ENCODE results near the gene DGCR8. TPM values are rescaled to one million over a fixed set of nuclear protein-coding genes. Genes with fewer than 3 reads are reported as not detected.
A peak's percentile ranks its signal among the peaks of the same experiment; 100 is the strongest.

The DGCR8 gene
- total and polyA plus RNA-seq, 2 of the 4 experiments (the other 2 are of a cell fraction): 16.7 to 25.3 TPM

DNA sequence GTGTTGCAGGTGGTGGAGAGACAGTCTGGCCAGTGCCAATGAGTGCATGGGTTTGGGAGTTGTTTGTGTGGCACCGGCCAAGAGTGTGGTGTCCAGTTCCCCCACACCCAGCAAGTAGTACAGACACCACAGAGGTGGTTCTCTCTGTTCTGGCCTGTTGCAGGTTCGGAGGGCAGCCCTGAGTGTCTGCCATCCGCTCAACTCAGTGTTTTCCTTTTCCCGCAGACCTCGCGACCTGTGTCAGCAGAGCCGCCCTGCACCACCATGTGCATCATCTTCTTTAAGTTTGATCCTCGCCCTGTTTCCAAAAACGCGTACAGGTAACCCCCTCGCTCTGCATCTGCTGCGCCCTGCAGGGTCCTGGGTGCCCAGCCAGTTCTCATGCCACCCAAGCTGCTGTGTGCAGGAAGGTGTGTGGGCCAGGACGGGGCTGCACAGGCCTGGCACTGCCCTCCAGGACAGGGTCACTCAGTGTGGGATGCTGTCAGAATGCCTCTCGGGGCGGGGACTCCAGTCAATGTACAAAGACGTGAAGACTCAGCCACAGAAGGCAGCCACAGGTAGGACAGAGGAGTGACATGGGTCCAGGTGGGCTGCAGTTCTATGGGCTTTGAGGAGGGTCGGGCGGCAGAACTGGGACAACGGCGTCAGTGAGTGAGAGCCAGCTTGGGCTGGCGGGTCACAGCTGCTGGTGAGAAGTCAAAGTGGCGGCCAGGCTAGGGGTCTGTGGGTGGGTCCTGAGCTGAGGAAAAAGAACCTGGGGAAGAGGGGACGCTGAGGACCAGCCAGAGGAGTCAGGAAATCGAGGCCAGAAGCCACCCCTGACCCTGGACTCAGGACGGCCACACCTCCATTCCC is 43.3 kb upstream of the DGCR8 start:
- peak overlapping the region; percentile 19 for H2AFZ ChIP-seq (replicated peaks; ENCODE audit: low read length, poor library complexity)
- in situ Hi-C loops (cut with MboI; ENCODE audit: low sequenced_read_pairs): no loop called here
- no peak for TF ChIP-seq RCOR1 (IDR thresholded peaks at IDR 0.05; ENCODE audit: insufficient replicate concordance, low read length)
- TF ChIP-seq CTCF (conservative IDR thresholded peaks at IDR 0.05; ENCODE audit: low read depth, low read length): no peak
- TF ChIP-seq, protein P1, sequence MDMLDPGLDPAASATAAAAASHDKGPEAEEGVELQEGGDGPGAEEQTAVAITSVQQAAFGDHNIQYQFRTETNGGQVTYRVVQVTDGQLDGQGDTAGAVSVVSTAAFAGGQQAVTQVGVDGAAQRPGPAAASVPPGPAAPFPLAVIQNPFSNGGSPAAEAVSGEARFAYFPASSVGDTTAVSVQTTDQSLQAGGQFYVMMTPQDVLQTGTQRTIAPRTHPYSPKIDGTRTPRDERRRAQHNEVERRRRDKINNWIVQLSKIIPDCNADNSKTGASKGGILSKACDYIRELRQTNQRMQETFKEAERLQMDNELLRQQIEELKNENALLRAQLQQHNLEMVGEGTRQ (IDR thresholded peaks at IDR 0.05; ENCODE audit: low read depth, low read length): no peak
- H2BK15ac ChIP-seq (ENCODE audit: low read depth, low read length): no peak overlapping the region
- no peak overlapping the region for H3K23ac ChIP-seq (ENCODE audit: low read depth, low read length)
- H4K8ac ChIP-seq (ENCODE audit: low read depth in 2 of 2, low read length in 2 of 2): no peak overlapping the region
- no peak overlapping the region for H2BK5ac ChIP-seq (ENCODE audit: low read depth, low read length, poor library complexity, severe bottlenecking)
- H3K18ac ChIP-seq (ENCODE audit: low read depth, low read length): no peak overlapping the region
- H3K9me3 ChIP-seq (ENCODE audit: control insufficient read depth, insufficient read depth, low read length): no peaks in the 10 kb centered on the region
- H2BK20ac ChIP-seq (ENCODE audit: low read depth, low read length): no peak overlapping the region
- peaks cover 10% of the 10 kb centered on the region; the same call in 1 of the 2 replicates for H3K9me1 ChIP-seq (ENCODE audit: insufficient read depth, low read length)
- no peak overlapping the region for H3K4me2 ChIP-seq (ENCODE audit: low read depth, low read length)
- peaks cover 3% of the 10 kb centered on the region; the same call in 1 of the 2 replicates for H3K4me1 ChIP-seq (ENCODE audit: control insufficient read depth, insufficient read depth, low read length)
- H3K4ac ChIP-seq (ENCODE audit: low read depth, low read length): no peak overlapping the region
- no peak overlapping the region for H4K5ac ChIP-seq (ENCODE audit: low read depth, low read length)
- ChIA-PET POLR2A (ENCODE audit: unreplicated experiment) (no interaction called here), CTCF (no interaction called here)
- ATAC-seq (ENCODE audit: low read depth): no peak
- H3K56ac ChIP-seq (ENCODE audit: extremely low read depth, insufficient read depth, low read length): no peak overlapping the region
- H3K9ac ChIP-seq (ENCODE audit: low read depth, low read length): no peak overlapping the region
- no peak overlapping the region for H3K27ac ChIP-seq (ENCODE audit: insufficient read depth, low read length)
- H2BK120ac ChIP-seq (ENCODE audit: low read depth, low read length): no peak overlapping the region
- no peak overlapping the region for H2AK9ac ChIP-seq (replicated peaks; ENCODE audit: low read depth, low read length, poor library complexity)
- no peak overlapping the region for H3K14ac ChIP-seq (replicated peaks; ENCODE audit: low read depth, low read length)
- intact Hi-C loops (cut with micrococcal nuclease): no loop called here
- no peak overlapping the region for H3K4me3 ChIP-seq (ENCODE audit: insufficient read depth, low read depth, low read length)
- H3K79me1 ChIP-seq (ENCODE audit: low read depth in 1 of 2, low read length in 2 of 2): peaks cover 10 to 45% of the 10 kb centered on the region in 2 experiments
- DNase-seq: no peak
- no TSS peak for BruUV-seq (replicated peaks)
- H2AK5ac ChIP-seq (ENCODE audit: low read depth, low read length): no peak overlapping the region
- peaks cover 34% of the 10 kb centered on the region for H3K36me3 ChIP-seq (ENCODE audit: control insufficient read depth, insufficient read depth, low read length)
- dilution Hi-C loops (cut with HindIII; ENCODE audit: low sequenced_read_pairs, unreplicated experiment): no loop called here
- 90% methylated on average over 10 of the region's 25 CpGs; no CpG with 5 or more reads in 1 of the 2 experiments for WGBS, 2 experiments (ENCODE audit: extremely low coverage in 2 of 2, insufficient read length in 1 of 2)
- H4K20me1 ChIP-seq (ENCODE audit: insufficient read depth, low read length): peaks cover 37% of the 10 kb centered on the region
- no peaks in the 10 kb centered on the region for H3K27me3 ChIP-seq (ENCODE audit: control insufficient read depth, insufficient read depth, low read length)
- H4K91ac ChIP-seq (ENCODE audit: insufficient read depth, low read depth, low read length): no peak overlapping the region
